Measurements from ENCODE around the gene PLS1.

- TF ChIP-seq CTCF (IDR thresholded peaks at IDR 0.05; ENCODE audit: control extremely low read depth in 1 of 3, insufficient read depth in 1 of 3, low read depth in 1 of 3, low read length in 3 of 3) (no peak), SAP30 (IDR thresholded peaks at IDR 0.05; ENCODE audit: insufficient read depth, insufficient replicate concordance, low read length) (no peak), CREB1 (IDR thresholded peaks at IDR 0.05) (no peak), RAD21 (IDR thresholded peaks at IDR 0.05 in 1 of 2, conservative IDR thresholded peaks at IDR 0.05 in 1 of 2; ENCODE audit: low read depth in 2 of 2, low read length in 2 of 2) (no peak)
These were observed 32.6 kb downstream of the PLS1 start for GRCh38 chr3:142628801-142629200.
